Nephron (organoid): ENCODE results near the gene CDH23.

ENCODE experiments used
- H3K27ac Mint-ChIP-seq, 3 experiments: 2 replicates each; pipeline ENCODE4 v1.8.0; 2020; ENCODE audit warnings: mixed read lengths in 3 of 3, mild to moderate bottlenecking in 2 of 3, moderate library complexity in 1 of 3
- H3K27me3 Mint-ChIP-seq: 2 replicates; pipeline ENCODE4 v1.8.0; 2021; ENCODE audit warnings: low read depth, mild to moderate bottlenecking, moderate library complexity, mixed read lengths
- H3K36me3 Mint-ChIP-seq: 2 replicates; pipeline ENCODE4 v1.8.0; 2020; ENCODE audit warnings: low read depth, mixed read lengths
- H3K4me1 Mint-ChIP-seq: 2 replicates; pipeline ENCODE4 v1.8.0; 2020; ENCODE audit warnings: mixed read lengths
- H3K4me3 Mint-ChIP-seq, 3 experiments: 2 replicates each; pipeline ENCODE4 v1.8.0; 2020; ENCODE audit warnings: mild to moderate bottlenecking in 3 of 3, mixed read lengths in 3 of 3, moderate library complexity in 2 of 3
- H3K9me3 Mint-ChIP-seq: 2 replicates; pipeline ENCODE4 v1.8.0; 2020; ENCODE audit warnings: mixed read lengths
- TF ChIP-seq, protein P1 (sequence below), 3 experiments: fragments of 200-600 bp; sonication (generic); IDR thresholded peaks; one replicate each; pipeline ENCODE4 v1.5.0; 2021; ENCODE audit warnings: antibody characterized with exemption in 3 of 3; ENCODE audit not compliant: unreplicated experiment in 3 of 3

The CDH23 gene

DNA sequence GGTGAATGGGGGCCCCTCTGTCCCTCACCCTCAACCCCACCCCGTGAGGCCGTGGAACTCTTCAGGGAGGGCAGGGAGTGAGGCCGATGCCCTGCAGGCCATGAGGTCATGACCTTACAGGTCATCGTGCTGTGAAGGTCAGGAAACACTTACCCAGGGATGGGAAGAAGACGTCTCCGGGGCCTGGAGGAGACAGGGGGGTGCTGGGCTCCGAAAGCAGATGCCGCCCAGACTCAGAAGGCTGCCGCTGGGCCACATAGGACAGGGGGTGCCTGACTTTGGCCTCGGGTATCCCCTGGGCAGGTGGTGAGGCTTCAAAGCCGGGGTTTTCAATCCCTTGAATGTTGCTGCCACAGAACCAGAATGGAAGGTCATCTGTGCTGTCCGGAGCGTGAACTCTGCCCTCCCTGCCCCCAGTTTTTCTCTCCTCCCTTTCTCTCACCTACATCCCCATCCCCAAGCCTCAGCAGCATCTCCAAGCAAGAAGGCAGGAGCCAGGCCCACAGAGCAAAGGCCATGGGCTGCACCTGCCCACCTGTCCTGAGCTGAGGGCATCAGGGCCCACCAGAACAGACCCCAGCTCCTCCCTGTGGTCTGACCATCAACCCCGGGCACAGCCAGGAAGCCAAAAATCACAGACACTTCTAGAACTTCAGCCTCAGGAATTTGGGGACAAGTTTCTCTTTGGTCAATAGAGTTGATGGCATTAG lies 354.9 kb downstream of the CDH23 start:
- Mint-ChIP-seq H3K36me3 (no peaks in the 10 kb centered on the region), H3K27ac (no peak overlapping the region), H3K27me3 (peaks cover 4% of the 10 kb centered on the region), H3K4me1 (peaks cover 57% of the 10 kb centered on the region), H3K9me3 (no peaks in the 10 kb centered on the region), H3K4me3 (no peak overlapping the region)
- TF ChIP-seq, protein P1, sequence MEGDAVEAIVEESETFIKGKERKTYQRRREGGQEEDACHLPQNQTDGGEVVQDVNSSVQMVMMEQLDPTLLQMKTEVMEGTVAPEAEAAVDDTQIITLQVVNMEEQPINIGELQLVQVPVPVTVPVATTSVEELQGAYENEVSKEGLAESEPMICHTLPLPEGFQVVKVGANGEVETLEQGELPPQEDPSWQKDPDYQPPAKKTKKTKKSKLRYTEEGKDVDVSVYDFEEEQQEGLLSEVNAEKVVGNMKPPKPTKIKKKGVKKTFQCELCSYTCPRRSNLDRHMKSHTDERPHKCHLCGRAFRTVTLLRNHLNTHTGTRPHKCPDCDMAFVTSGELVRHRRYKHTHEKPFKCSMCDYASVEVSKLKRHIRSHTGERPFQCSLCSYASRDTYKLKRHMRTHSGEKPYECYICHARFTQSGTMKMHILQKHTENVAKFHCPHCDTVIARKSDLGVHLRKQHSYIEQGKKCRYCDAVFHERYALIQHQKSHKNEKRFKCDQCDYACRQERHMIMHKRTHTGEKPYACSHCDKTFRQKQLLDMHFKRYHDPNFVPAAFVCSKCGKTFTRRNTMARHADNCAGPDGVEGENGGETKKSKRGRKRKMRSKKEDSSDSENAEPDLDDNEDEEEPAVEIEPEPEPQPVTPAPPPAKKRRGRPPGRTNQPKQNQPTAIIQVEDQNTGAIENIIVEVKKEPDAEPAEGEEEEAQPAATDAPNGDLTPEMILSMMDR (IDR thresholded peaks at IDR 0.05; ENCODE audit: unreplicated experiment in 3 of 3): no peak

DNA sequence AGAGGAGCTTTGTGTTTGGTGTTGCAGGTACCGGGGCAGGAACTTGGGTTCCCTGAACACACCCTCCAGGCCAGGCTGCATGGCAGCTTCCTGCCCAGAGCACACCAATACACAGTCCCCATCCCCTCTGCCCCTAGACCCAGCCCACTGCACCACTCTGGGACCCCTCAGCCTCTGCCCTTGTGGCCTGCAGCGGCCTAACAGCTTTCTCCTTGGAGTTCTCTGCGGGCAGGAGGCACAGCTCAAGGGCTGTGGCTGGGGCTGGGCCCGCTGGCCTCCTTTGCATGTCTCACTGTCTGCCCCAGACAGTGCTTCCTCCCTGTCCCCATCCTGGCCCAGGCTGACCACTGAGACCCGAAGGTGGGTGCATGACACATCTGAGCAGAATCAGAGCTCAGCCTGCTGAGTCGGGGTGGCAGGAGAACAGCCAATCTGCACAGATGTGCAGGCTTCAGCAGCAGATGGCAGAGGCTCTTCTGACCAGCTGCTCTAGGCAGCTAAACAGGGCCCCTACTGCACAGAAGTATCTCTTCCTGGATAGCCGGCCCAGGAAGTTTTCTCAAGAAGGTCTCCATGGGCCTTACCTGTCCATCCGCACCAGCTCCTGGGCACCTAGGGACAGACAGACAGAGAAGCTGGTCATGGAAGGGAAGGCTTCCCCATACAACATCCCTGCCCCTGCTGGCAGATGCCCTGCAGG lies 355.8 kb downstream of the CDH23 start:
- Mint-ChIP-seq H3K4me1 (peaks cover 51% of the 10 kb centered on the region), H3K9me3 (no peaks in the 10 kb centered on the region), H3K4me3 (no peak overlapping the region), H3K27ac (no peak overlapping the region), H3K36me3 (no peaks in the 10 kb centered on the region), H3K27me3 (peaks cover 4% of the 10 kb centered on the region)
- TF ChIP-seq, protein P1 (IDR thresholded peaks at IDR 0.05; ENCODE audit: unreplicated experiment in 3 of 3): no peak

DNA sequence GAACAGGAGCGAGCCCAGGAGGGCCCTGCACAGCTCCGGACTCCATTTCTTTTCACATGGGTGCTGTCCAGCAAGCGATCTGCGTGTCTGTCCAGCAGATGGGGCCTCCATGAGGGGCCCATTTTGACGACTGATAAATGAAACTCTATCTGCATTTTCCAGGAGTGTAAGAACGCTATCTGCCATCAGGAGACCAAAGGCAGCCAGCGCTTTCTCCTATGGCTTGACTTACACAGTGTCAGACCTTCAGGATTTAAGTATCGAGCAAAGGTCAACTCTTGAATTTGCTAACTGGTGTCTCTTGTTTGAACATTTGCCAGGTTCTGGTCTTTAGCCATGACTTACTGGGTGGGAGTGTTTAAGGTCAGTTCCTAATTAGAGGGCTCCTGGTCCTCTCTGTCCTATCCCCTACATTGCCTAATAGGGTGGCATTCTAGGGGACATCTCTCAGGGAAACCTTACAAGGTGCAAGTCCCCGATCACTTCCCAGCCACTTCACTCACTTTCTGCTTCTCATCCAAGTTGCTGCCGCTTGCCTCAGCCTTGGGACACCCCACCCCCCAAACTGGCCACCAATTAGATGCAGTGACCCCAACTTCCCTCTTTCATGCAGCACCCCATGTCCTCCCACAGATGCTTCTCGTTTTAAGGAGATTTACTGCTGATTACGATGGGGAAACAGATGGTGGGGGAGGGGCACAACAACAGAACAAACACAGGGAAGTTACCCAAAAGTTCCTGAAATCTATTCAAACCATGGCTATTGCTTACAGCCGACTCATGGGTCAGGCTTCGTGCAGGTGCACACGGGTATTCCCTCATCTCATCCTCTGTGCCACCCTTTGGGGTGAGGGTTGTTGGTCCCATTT lies 356.6 kb downstream of the CDH23 start:
- peak overlapping the region in 2 of 3 experiments; percentile 8 to 39 for H3K27ac Mint-ChIP-seq

DNA sequence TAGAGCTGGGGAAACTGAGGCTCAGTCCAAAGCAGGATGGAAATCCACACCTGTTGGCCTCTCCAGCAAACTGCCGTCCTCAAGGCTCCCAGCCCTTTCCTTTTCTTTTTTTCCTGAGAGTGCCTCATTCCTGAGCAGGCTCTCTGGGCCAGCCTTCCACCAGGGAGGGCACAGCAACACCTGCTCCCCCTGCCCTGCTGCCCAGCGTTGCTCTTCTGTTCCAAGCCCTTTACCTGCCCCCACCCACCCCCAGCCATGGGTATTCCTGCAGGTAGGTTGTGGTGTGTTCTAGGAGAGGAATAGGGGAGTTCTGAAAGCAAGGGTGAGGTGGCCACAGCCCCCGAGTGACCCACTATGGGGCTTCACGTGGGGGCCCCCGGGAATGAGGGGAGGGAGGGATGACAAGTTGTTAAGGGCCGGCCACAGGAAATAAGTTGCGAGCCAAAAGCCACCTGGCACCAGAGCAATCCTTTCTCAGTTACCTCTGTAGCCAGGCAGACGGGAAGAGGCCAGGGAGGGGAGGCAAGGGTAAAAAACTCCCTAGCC lies 357.3 kb downstream of the CDH23 start:
- no peaks in the 10 kb centered on the region for H3K36me3 Mint-ChIP-seq
- no peaks in the 10 kb centered on the region for H3K27me3 Mint-ChIP-seq
- no peaks in the 10 kb centered on the region for H3K9me3 Mint-ChIP-seq
- H3K4me1 Mint-ChIP-seq: peaks cover 41% of the 10 kb centered on the region
- no peak overlapping the region for H3K4me3 Mint-ChIP-seq
- TF ChIP-seq, protein P1 (IDR thresholded peaks at IDR 0.05; ENCODE audit: unreplicated experiment in 3 of 3): no peak
- no peak overlapping the region for H3K27ac Mint-ChIP-seq

More for the DNA sequence above, 356.6 kb downstream of the CDH23 start:
- H3K4me1 Mint-ChIP-seq: peaks cover 48% of the 10 kb centered on the region
- TF ChIP-seq, protein P1 (IDR thresholded peaks at IDR 0.05; ENCODE audit: unreplicated experiment in 3 of 3): no peak
- no peaks in the 10 kb centered on the region for H3K36me3 Mint-ChIP-seq
- H3K9me3 Mint-ChIP-seq: no peaks in the 10 kb centered on the region
- H3K27me3 Mint-ChIP-seq: peaks cover 4% of the 10 kb centered on the region
- H3K4me3 Mint-ChIP-seq: no peak overlapping the region

DNA sequence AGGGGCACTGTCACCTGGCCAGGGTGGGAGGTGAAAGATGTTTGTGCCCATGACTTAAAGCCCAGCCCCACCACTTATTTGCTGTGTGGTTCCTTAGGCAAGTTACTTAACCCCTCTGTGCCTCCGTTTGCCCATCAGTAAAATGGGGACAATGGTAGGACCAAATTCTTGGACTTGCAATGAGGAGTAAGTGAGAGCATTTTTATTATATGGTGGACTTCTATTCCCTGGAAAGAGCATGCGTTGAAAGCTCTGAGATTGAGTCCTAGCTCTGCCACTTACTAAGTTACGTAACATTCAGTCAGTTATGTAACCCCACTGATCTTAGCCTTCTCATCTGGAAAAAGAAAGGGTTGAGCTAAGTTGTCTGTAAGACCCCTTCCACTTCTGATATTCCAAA lies 357.8 kb downstream of the CDH23 start:
- H3K36me3 Mint-ChIP-seq: no peaks in the 10 kb centered on the region
- H3K4me1 Mint-ChIP-seq: peaks cover 37% of the 10 kb centered on the region
- H3K27me3 Mint-ChIP-seq: no peaks in the 10 kb centered on the region
- no peak overlapping the region for H3K4me3 Mint-ChIP-seq
- TF ChIP-seq, protein P1 (IDR thresholded peaks at IDR 0.05; ENCODE audit: unreplicated experiment in 3 of 3): no peak
- H3K27ac Mint-ChIP-seq: no peak overlapping the region
- no peaks in the 10 kb centered on the region for H3K9me3 Mint-ChIP-seq
